ENCODE data around the gene VRK3.

GRCh38 chr19:49977881-49978280, 47.3 kb downstream of the VRK3 start:
- TF ChIP-seq, protein P1, sequence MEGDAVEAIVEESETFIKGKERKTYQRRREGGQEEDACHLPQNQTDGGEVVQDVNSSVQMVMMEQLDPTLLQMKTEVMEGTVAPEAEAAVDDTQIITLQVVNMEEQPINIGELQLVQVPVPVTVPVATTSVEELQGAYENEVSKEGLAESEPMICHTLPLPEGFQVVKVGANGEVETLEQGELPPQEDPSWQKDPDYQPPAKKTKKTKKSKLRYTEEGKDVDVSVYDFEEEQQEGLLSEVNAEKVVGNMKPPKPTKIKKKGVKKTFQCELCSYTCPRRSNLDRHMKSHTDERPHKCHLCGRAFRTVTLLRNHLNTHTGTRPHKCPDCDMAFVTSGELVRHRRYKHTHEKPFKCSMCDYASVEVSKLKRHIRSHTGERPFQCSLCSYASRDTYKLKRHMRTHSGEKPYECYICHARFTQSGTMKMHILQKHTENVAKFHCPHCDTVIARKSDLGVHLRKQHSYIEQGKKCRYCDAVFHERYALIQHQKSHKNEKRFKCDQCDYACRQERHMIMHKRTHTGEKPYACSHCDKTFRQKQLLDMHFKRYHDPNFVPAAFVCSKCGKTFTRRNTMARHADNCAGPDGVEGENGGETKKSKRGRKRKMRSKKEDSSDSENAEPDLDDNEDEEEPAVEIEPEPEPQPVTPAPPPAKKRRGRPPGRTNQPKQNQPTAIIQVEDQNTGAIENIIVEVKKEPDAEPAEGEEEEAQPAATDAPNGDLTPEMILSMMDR (conservative IDR thresholded peaks at IDR 0.05; ENCODE audit: low read depth, low read length): no peak
- TF ChIP-seq POLR2A (IDR thresholded peaks at IDR 0.05; ENCODE audit: low read depth, low read length): no peak
- TF ChIP-seq MAZ (IDR thresholded peaks at IDR 0.05; ENCODE audit: borderline replicate concordance, low read depth, low read length): no peak
- TF ChIP-seq MXI1 (IDR thresholded peaks at IDR 0.05; ENCODE audit: borderline replicate concordance, low read depth, low read length): no peak
- TF ChIP-seq USF2 (IDR thresholded peaks at IDR 0.05; ENCODE audit: low read depth, low read length): no peak
- TF ChIP-seq SMC3 (IDR thresholded peaks at IDR 0.05; ENCODE audit: low read depth, low read length): no peak
- TF ChIP-seq RAD21 (IDR thresholded peaks at IDR 0.05; ENCODE audit: low read length): no peak

Data from IMR-90 (cell line).